Umbilical cord (tissue), 2 donors: Measurements from ENCODE around the gene TNP2. TPM values are rescaled to one million over a fixed set of nuclear protein-coding genes. Genes with fewer than 3 reads are reported as not detected.

Experiments used
- DNase-seq: peaks from one replicate; pipeline ENCODE4 v3.0.0-alpha.2; 2015; ENCODE audit warnings: low spot score
- total RNA-seq: library from RNA; depleted of rRNA; stranded (reverse); fragments of >200 nt; gene quantifications from one replicate; pipeline ENCODE4 v1.2.3, GENCODE V29; 2014; ENCODE audit warnings: low replicate concordance; ENCODE audit not compliant: insufficient read depth

Gene TNP2
- total RNA-seq, 1 donor from 2014 or later: 5.3 TPM

GRCh38 chr16:11256661-11257130 is 12.4 kb downstream of the TNP2 start:
- peak; percentile 55 for DNase-seq

- DNase-seq: peak; percentile 89
These were observed 13.1 kb downstream of the TNP2 start, which contains the start of gene SOCS1 for GRCh38 chr16:11255737-11256660. Gene SOCS1 (minus strand): TSS chr16:11256204. CDS start chr16:11255478, 726 bp downstream.

- DNase-seq: peak; percentile 54
These were observed 14.0 kb downstream of the TNP2 start for GRCh38 chr16:11254913-11255736.

- DNase-seq: no peak
These were observed 14.9 kb downstream of the TNP2 start for GRCh38 chr16:11253995-11254912.

- peak; percentile 58 for DNase-seq
These were observed 15.8 kb downstream of the TNP2 start for GRCh38 chr16:11253009-11253994.

GRCh38 chr16:11252482-11252931 is 16.6 kb downstream of the TNP2 start:
- DNase-seq: no peak

- DNase-seq: no peak
These were observed 17.3 kb downstream of the TNP2 start for GRCh38 chr16:11251525-11252481.

GRCh38 chr16:11250786-11251524 is 18.2 kb downstream of the TNP2 start:
- DNase-seq: no peak

- DNase-seq: no peak
These were observed 18.9 kb downstream of the TNP2 start for GRCh38 chr16:11250091-11250785.

- no peak for DNase-seq
These were observed 19.7 kb downstream of the TNP2 start for GRCh38 chr16:11249233-11250061.

- DNase-seq: no peak
These were observed 21.0 kb downstream of the TNP2 start for GRCh38 chr16:11248133-11248532.

GRCh38 chr16:11245988-11246387 is 23.1 kb downstream of the TNP2 start:
- no peak for DNase-seq

GRCh38 chr16:11245222-11245737 is 23.8 kb downstream of the TNP2 start:
- DNase-seq: no peak

GRCh38 chr16:11242658-11243057 is 26.5 kb downstream of the TNP2 start:
- no peak for DNase-seq

- DNase-seq: no peak
These were observed 27.5 kb downstream of the TNP2 start for GRCh38 chr16:11241480-11242204.
